OCI-LY3 (cell line): Measurements from ENCODE around the gene MSI2.

Experiments used
- CTCF ChIP-seq: fragments of 200-600, 300-600 bp; sonication (generic); IDR thresholded peaks from 2 replicates; pipeline ENCODE4 v1.5.1; 2014; ENCODE audit warnings: antibody characterized with exemption, low read length, low read depth
- EZH2phosphoT487 ChIP-seq: fragments of 200-600 bp; shearing (Covaris generic); IDR thresholded peaks from 2 replicates; pipeline ENCODE4 v1.6.1; 2018; ENCODE audit warnings: antibody characterized with exemption, mixed run types, low read depth

- TF ChIP-seq CTCF (no peak), EZH2phosphoT487 (no peak)
Measured at GRCh38 chr17:57612202-57613071, 356.1 kb downstream of the MSI2 start.
